Measurements from ENCODE around the gene WDR41.

The WDR41 gene

GRCh38 chr5:77461287-77461686 lies 30.8 kb downstream of the WDR41 start (continued):
- TF ChIP-seq PPARA (CRISPR knock-in tag; IDR thresholded peaks at IDR 0.05; ENCODE audit: borderline replicate concordance) = no peak

- no peak for ATAC-seq
Observed at GRCh38 chr5:77454123-77454522, 38.0 kb downstream of the WDR41 start.

GRCh38 chr5:77452351-77452750 lies 39.8 kb downstream of the WDR41 start:
- ATAC-seq = no peak
- TF ChIP-seq ZNF565 (CRISPR knock-in tag; conservative IDR thresholded peaks at IDR 0.05; ENCODE audit: low read depth) (no peak), ARNTL (CRISPR knock-in tag; IDR thresholded peaks at IDR 0.05; ENCODE audit: borderline replicate concordance, low read depth) (no peak), SNAI2 (CRISPR knock-in tag; IDR thresholded peaks at IDR 0.05) (no peak), ZNF70 (CRISPR knock-in tag; IDR thresholded peaks at IDR 0.05) (no peak), TSHZ2 (CRISPR knock-in tag; IDR thresholded peaks at IDR 0.05) (no peak), BACH2 (CRISPR knock-in tag; IDR thresholded peaks at IDR 0.05; ENCODE audit: borderline replicate concordance) (no peak), POU6F1 (CRISPR knock-in tag; IDR thresholded peaks at IDR 0.05; ENCODE audit: borderline replicate concordance, low read depth) (no peak), ISL1 (CRISPR knock-in tag; IDR thresholded peaks at IDR 0.05) (no peak), ZFP30 (CRISPR knock-in tag; IDR thresholded peaks at IDR 0.05) (no peak), ZNF8 (CRISPR knock-in tag; IDR thresholded peaks at IDR 0.05) (no peak)

More at GRCh38 chr5:77454123-77454522, 38.0 kb downstream of the WDR41 start:
- TF ChIP-seq ISL1 (CRISPR knock-in tag; IDR thresholded peaks at IDR 0.05) (no peak), ZNF70 (CRISPR knock-in tag; IDR thresholded peaks at IDR 0.05) (no peak), POU6F1 (CRISPR knock-in tag; IDR thresholded peaks at IDR 0.05; ENCODE audit: borderline replicate concordance, low read depth) (no peak), TSHZ2 (CRISPR knock-in tag; IDR thresholded peaks at IDR 0.05) (no peak)

- no peak for TF ChIP-seq ZNF8 (CRISPR knock-in tag; IDR thresholded peaks at IDR 0.05)
- TF ChIP-seq PPARA (CRISPR knock-in tag; IDR thresholded peaks at IDR 0.05; ENCODE audit: borderline replicate concordance) = no peak
- TF ChIP-seq ZFP3 (CRISPR knock-in tag; IDR thresholded peaks at IDR 0.05) = no peak
- no peak for TF ChIP-seq GLIS3 (CRISPR knock-in tag; IDR thresholded peaks at IDR 0.05)
- TF ChIP-seq BACH2 (CRISPR knock-in tag; IDR thresholded peaks at IDR 0.05; ENCODE audit: borderline replicate concordance) = no peak
- no peak for TF ChIP-seq TSHZ2 (CRISPR knock-in tag; IDR thresholded peaks at IDR 0.05)
- ATAC-seq = no peak
Observed at GRCh38 chr5:77449981-77450380, 42.1 kb downstream of the WDR41 start.

Data from SK-N-SH treated with all-trans-retinoic acid at 6 μM for 48 hours (cell line).